Astrocyte of the spinal cord (primary cell): ENCODE results near the gene AP3B1.

ENCODE experiments used
- DNase-seq: peaks from one replicate; pipeline ENCODE4 v3.0.0; 2011; ENCODE audit warnings: low read depth, low spot score
- H3K4me3 ChIP-seq: 2 replicates; pipeline ENCODE4 v1.5.1; 2011; ENCODE audit warnings: low read depth, mild to moderate bottlenecking, low read length, moderate library complexity
- CTCF ChIP-seq: IDR thresholded peaks from 2 replicates; pipeline ENCODE4 v1.5.1; 2012; ENCODE audit warnings: low read depth, mild to moderate bottlenecking, low read length, inconsistent platforms
- in situ Hi-C: cut with HindIII; loops from 2 replicates; pipeline ENCODE4 v1.10.0; 2017; ENCODE audit warnings: low sequenced_read_pairs

AP3B1 gene

GRCh38 chr5:77995793-77996409 is 298.6 kb downstream of the AP3B1 start:
- in situ Hi-C loops, result no loop called here
- no peak for TF ChIP-seq CTCF
- DNase-seq, result no peak
- no peak overlapping the region for H3K4me3 ChIP-seq

GRCh38 chr5:77994943-77995342 is 299.6 kb downstream of the AP3B1 start:
- no peak overlapping the region for H3K4me3 ChIP-seq
- TF ChIP-seq CTCF, result no peak
- DNase-seq, result no peak
- in situ Hi-C loops, result no loop called here

GRCh38 chr5:77993855-77994318 is 300.6 kb downstream of the AP3B1 start:
- no peak overlapping the region for H3K4me3 ChIP-seq
- in situ Hi-C loops, result no loop called here
- DNase-seq, result no peak
- TF ChIP-seq CTCF, result no peak

- no peak for DNase-seq
- no peak overlapping the region for H3K4me3 ChIP-seq
- TF ChIP-seq CTCF, result no peak
- in situ Hi-C loops, result no loop called here
Measured at GRCh38 chr5:77993141-77993854, 301.2 kb downstream of the AP3B1 start.

- no peak overlapping the region for H3K4me3 ChIP-seq
- in situ Hi-C loops, result no loop called here
- TF ChIP-seq CTCF, result no peak
- no peak for DNase-seq
Measured at GRCh38 chr5:77991084-77991483, 303.4 kb downstream of the AP3B1 start.

- no peak for DNase-seq
- no peak overlapping the region for H3K4me3 ChIP-seq
- in situ Hi-C loops, result no loop called here
- TF ChIP-seq CTCF, result no peak
Measured at GRCh38 chr5:77990020-77990419, 304.5 kb downstream of the AP3B1 start.
